Measurements from ENCODE around the gene ZW10. TPM values are rescaled to one million over a fixed set of nuclear protein-coding genes. Genes with fewer than 3 reads are reported as not detected.

The ZW10 gene
- total and polyA plus RNA-seq, 2 experiments from 2014 or later = 12.3 to 30.5 TPM

DNA sequence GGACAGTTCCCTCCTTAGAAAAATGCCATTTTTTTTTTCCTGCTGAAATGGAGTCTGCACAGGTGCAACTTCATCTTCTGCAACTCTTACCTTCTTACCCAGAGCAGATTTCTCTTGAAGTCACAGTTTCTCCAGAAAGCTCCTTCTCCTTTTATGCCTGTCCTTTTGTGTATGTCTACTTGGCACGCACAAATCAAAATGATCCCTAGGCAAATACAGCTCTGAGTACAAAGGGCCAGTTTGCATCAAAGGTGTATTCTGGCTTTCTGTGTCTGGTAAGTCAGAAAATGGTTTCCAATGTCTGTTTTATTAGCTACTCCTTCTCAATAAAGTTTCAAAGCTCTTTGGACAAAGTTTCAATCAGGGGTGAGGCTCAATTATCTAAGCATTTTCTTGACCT is 8.6 kb upstream of the ZW10 start:
- H3K9me2 ChIP-seq (ENCODE audit: insufficient read depth) = no peaks in the 10 kb centered on the region
- no peak overlapping the region for H3K4me3 ChIP-seq
- H3F3A ChIP-seq (replicated peaks; ENCODE audit: low read depth) = no peaks in the 10 kb centered on the region
- TF ChIP-seq EZH2 (IDR thresholded peaks at IDR 0.05; ENCODE audit: low read depth, unreplicated experiment) = no peak
- no peak for TF ChIP-seq STAT1 (IDR thresholded peaks at IDR 0.05; ENCODE audit: unreplicated experiment)
- no peak for TF ChIP-seq EZH2phosphoT487 (IDR thresholded peaks at IDR 0.05; ENCODE audit: unreplicated experiment)
- TF ChIP-seq, protein P1, sequence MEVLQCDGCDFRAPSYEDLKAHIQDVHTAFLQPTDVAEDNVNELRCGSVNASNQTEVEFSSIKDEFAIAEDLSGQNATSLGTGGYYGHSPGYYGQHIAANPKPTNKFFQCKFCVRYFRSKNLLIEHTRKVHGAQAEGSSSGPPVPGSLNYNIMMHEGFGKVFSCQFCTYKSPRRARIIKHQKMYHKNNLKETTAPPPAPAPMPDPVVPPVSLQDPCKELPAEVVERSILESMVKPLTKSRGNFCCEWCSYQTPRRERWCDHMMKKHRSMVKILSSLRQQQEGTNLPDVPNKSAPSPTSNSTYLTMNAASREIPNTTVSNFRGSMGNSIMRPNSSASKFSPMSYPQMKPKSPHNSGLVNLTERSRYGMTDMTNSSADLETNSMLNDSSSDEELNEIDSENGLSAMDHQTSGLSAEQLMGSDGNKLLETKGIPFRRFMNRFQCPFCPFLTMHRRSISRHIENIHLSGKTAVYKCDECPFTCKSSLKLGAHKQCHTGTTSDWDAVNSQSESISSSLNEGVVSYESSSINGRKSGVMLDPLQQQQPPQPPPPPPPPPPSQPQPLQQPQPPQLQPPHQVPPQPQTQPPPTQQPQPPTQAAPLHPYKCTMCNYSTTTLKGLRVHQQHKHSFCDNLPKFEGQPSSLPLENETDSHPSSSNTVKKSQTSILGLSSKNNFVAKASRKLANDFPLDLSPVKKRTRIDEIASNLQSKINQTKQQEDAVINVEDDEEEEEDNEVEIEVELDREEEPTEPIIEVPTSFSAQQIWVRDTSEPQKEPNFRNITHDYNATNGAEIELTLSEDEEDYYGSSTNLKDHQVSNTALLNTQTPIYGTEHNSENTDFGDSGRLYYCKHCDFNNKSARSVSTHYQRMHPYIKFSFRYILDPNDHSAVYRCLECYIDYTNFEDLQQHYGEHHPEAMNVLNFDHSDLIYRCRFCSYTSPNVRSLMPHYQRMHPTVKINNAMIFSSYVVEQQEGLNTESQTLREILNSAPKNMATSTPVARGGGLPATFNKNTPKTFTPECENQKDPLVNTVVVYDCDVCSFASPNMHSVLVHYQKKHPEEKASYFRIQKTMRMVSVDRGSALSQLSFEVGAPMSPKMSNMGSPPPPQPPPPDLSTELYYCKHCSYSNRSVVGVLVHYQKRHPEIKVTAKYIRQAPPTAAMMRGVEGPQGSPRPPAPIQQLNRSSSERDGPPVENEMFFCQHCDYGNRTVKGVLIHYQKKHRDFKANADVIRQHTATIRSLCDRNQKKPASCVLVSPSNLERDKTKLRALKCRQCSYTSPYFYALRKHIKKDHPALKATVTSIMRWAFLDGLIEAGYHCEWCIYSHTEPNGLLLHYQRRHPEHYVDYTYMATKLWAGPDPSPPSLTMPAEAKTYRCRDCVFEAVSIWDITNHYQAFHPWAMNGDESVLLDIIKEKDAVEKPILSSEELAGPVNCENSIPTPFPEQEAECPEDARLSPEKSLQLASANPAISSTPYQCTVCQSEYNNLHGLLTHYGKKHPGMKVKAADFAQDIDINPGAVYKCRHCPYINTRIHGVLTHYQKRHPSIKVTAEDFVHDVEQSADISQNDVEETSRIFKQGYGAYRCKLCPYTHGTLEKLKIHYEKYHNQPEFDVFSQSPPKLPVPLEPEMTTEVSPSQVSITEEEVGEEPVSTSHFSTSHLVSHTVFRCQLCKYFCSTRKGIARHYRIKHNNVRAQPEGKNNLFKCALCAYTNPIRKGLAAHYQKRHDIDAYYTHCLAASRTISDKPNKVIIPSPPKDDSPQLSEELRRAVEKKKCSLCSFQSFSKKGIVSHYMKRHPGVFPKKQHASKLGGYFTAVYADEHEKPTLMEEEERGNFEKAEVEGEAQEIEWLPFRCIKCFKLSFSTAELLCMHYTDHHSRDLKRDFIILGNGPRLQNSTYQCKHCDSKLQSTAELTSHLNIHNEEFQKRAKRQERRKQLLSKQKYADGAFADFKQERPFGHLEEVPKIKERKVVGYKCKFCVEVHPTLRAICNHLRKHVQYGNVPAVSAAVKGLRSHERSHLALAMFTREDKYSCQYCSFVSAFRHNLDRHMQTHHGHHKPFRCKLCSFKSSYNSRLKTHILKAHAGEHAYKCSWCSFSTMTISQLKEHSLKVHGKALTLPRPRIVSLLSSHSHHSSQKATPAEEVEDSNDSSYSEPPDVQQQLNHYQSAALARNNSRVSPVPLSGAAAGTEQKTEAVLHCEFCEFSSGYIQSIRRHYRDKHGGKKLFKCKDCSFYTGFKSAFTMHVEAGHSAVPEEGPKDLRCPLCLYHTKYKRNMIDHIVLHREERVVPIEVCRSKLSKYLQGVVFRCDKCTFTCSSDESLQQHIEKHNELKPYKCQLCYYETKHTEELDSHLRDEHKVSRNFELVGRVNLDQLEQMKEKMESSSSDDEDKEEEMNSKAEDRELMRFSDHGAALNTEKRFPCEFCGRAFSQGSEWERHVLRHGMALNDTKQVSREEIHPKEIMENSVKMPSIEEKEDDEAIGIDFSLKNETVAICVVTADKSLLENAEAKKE (CRISPR knock-in tag; IDR thresholded peaks at IDR 0.05) = no peak
- no peak for TF ChIP-seq ZNF114 (CRISPR knock-in tag; IDR thresholded peaks at IDR 0.05)
- TF ChIP-seq, protein P2, sequence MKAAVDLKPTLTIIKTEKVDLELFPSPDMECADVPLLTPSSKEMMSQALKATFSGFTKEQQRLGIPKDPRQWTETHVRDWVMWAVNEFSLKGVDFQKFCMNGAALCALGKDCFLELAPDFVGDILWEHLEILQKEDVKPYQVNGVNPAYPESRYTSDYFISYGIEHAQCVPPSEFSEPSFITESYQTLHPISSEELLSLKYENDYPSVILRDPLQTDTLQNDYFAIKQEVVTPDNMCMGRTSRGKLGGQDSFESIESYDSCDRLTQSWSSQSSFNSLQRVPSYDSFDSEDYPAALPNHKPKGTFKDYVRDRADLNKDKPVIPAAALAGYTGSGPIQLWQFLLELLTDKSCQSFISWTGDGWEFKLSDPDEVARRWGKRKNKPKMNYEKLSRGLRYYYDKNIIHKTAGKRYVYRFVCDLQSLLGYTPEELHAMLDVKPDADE (IDR thresholded peaks at IDR 0.05) = no peak
- Mint-ChIP-seq H3K36me3 (ENCODE audit: low read depth) (no peaks in the 10 kb centered on the region), H3K4me1 (no peaks in the 10 kb centered on the region), H3K27ac (no peak overlapping the region), H3K9me3 (no peaks in the 10 kb centered on the region), H3K27me3 (ENCODE audit: insufficient read depth, low read depth, poor library complexity) (no peaks in the 10 kb centered on the region), H3K4me3 (no peak overlapping the region)
- DNase-seq (ENCODE audit: low spot score) (no peak), ATAC-seq (no peak)
- no peaks in the 10 kb centered on the region for H3K36me3 ChIP-seq (ENCODE audit: insufficient read depth)
- H3K79me2 ChIP-seq (replicated peaks; ENCODE audit: insufficient read depth) = no peaks in the 10 kb centered on the region
- no peak overlapping the region for H2AFZ ChIP-seq
- no peaks in the 10 kb centered on the region for H3K27me3 ChIP-seq (ENCODE audit: insufficient read depth)
- no peak overlapping the region for H3K4me2 ChIP-seq
- no peaks in the 10 kb centered on the region for H4K20me1 ChIP-seq (replicated peaks; ENCODE audit: insufficient read depth)
- no peaks in the 10 kb centered on the region for H3K4me1 ChIP-seq (ENCODE audit: insufficient read depth)
- H3K27ac ChIP-seq (ENCODE audit: low read depth) = no peak overlapping the region
